Panc1 (cell line): ENCODE results near the gene KRT9.

ENCODE experiments used
- CTCF ChIP-seq: fragments of 450-650 bp; IDR thresholded peaks from 2 replicates; pipeline ENCODE4 v1.5.1; 2017; ENCODE audit warnings: mild to moderate bottlenecking
- POLR2AphosphoS5 ChIP-seq: IDR thresholded peaks from 2 replicates; pipeline ENCODE4 v1.6.1; 2012; ENCODE audit warnings: mild to moderate bottlenecking, low read depth, low read length, moderate library complexity
- REST ChIP-seq, 2 experiments: IDR thresholded peaks; 2 replicates each; pipeline ENCODE4 v1.6.1; 2011 to 2012; ENCODE audit warnings: low read depth in 2 of 2, control low read depth in 1 of 2, low read length in 1 of 2, mild to moderate bottlenecking in 1 of 2, moderate library complexity in 1 of 2; ENCODE audit not compliant: insufficient read depth in 1 of 2
- SIN3A ChIP-seq: IDR thresholded peaks from 2 replicates; pipeline ENCODE4 v1.6.1; 2012; ENCODE audit warnings: low read depth, mild to moderate bottlenecking, low read length, moderate library complexity, borderline replicate concordance; ENCODE audit not compliant: insufficient read depth
- TCF7L2 ChIP-seq: IDR thresholded peaks from 2 replicates; pipeline ENCODE4 v1.6.1; 2011; ENCODE audit warnings: mild to moderate bottlenecking, low read depth, low read length, inconsistent platforms

- TF ChIP-seq CTCF: no peak
- TF ChIP-seq SIN3A: no peak
- TF ChIP-seq POLR2AphosphoS5: no peak
- TF ChIP-seq REST (IDR thresholded peaks at IDR 0.05; ENCODE audit: insufficient read depth in 1 of 2, low read depth in 2 of 2, low read length in 1 of 2): no peak
- no peak for TF ChIP-seq TCF7L2
Observed at GRCh38 chr17:41617698-41618097, 45.8 kb upstream of the KRT9 start.
